Esophagus mucosa (tissue), 1 donor: ENCODE results near the gene CCDC50. TPM values are rescaled to one million over a fixed set of nuclear protein-coding genes. Genes with fewer than 3 reads are reported as not detected.

Experiments used
- ATAC-seq: fragments of 200-7000 bp; cut with Tn5 transposase; one replicate; pipeline ENCODE4 v1.9.1; 2020
- total RNA-seq: library from RNA; stranded (reverse); gene quantifications from one replicate; pipeline ENCODE4 v1.2.4, GENCODE V29; 2023
- donor health status: DM: yes; HTN: yes; CAD: no.

CCDC50 gene
- total RNA-seq, 1 donor from 2014 or later, result 18.7 TPM

DNA sequence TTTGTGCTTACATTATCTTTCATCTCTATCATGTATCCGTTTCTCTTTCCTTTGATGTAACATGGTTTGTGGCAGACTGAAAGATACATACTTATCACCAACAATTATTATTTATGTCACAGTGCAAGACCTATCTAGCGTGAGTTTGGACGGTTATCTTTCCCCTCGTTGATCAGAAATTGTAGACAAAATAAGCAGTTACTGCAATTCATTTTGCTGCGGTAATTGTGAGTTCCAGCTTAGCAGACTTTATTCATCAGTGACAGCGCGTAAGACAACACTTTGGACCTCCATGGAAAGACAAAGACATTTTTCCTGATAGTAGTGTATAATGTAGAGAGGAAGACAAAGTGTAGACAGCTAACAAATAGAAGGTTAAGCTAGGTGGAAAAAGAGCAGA is 52.1 kb downstream of the CCDC50 start:
- ATAC-seq, result no peak

DNA sequence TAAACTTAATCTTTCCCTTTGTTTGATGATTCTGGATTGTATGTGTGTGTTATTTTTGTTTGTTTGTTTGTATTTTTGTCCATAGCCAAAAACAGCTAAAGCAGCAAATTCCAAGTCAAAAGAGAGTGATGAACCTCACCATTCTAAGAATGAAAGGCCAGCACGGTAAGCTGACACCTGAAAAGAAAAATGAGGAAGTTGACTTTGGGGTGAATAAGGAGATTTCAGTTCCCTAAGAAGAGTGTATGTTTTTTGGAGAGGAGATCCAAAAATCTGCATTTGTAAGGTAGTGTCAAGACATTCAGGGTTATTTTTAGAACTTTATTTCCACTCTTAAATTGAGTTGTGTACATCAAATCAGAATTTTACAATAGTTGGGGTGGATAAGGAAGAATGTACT is 53.5 kb downstream of the CCDC50 start:
- no peak for ATAC-seq

DNA sequence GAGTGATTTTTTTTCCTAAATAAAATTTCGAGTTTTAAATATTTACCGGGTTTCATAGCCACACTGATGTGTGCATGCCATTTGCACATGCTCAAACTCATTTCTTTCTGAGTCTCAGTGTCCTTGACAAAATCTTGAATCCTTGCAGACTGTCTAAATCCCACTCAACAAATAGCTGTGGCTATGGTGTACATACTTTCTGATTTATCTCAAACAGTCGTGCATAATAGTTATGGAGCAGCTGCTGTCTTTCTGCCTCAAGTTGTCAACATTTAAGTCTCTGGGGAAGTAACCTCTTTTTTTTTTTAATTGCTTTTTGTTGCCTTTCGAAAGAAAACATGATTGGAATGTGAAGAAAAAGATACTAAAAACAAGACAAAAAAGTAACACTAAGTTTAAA is 53.9 kb downstream of the CCDC50 start:
- no peak for ATAC-seq

DNA sequence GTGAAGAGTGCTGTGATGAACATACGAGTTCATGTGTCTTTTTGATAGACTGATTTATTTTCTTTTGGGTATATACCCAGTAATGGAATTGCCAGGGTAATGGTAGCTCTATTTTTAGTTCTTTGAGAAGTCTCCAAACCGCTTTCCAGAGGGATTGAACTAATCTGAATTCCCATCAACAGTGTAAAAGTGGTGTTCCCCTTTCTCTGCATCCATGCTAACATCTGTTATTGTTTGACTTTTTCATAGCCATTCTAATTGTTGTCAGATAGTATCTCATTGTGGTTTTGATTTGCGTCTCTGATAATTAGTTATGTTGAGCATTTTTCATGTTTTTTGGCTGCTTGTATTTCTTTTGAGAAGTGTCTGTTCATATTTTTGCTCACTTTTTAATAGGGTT is 55.9 kb downstream of the CCDC50 start:
- ATAC-seq, result no peak

DNA sequence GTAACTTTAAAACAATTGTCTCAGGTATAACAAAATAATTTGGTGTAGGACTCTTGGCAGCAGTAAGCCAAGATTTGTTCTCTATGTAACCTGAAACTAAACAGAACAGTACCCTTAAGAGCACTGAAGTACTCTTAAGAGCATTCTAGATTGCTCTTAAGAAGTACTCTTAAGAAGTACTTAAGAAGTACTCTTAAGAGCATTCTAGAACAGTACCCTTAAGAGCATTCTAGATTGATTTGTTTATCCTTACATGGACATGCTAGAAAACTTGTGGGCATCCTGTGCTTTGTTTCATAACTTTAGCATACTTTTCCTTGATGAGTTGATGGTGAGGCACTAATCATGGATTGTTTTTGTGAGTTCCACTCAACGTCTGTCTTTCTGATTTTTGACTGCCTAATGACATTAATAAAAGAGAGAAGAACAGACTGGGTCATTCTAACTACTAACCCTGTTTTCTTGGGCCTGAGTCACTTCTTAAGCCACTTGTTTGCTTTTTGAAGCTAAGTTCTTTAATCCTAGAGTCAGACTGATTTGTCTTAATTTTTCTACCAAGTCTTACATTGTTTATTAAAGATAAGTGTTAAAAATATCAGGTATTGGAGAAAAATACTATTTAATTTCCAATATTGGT is 58.4 kb downstream of the CCDC50 start:
- no peak for ATAC-seq

DNA sequence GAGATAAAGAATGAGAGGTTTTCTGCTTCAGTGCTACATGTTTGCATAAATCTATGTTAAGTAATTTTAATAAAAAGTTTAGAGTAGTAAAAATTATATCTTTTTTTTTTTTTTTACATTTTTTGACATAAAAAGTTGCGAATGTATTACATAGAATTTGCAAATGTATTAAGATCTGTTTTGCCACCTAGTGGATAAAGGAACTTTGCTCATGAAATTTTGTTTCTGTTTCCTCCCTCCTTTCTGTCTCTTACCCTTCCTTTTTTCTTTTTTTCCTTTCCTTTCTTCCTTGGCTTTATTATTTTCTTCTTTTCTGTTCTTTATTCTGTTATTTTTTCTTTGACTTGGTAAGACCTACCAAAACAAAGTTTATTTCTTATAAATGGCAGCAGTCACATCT is 59.6 kb downstream of the CCDC50 start:
- no peak for ATAC-seq

DNA sequence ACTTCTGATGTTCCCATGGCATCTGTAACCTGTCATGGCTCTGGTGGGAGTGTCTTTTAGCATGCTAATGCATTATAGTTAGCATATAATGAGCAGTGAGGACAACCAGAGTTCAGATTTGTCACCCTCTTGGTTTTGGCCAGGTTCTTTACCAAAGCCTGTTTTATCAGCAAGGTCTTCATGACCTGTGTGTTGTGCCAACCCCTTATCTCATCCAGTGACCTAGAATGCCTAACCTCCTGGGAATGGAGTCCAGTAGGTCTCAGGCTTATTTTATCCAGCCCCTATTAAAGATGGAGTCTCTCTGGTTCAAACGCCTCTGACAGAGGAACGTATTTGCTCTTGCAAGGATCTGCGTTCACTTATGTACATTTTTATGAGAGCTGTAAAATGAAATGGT is 61.4 kb downstream of the CCDC50 start:
- no peak for ATAC-seq

DNA sequence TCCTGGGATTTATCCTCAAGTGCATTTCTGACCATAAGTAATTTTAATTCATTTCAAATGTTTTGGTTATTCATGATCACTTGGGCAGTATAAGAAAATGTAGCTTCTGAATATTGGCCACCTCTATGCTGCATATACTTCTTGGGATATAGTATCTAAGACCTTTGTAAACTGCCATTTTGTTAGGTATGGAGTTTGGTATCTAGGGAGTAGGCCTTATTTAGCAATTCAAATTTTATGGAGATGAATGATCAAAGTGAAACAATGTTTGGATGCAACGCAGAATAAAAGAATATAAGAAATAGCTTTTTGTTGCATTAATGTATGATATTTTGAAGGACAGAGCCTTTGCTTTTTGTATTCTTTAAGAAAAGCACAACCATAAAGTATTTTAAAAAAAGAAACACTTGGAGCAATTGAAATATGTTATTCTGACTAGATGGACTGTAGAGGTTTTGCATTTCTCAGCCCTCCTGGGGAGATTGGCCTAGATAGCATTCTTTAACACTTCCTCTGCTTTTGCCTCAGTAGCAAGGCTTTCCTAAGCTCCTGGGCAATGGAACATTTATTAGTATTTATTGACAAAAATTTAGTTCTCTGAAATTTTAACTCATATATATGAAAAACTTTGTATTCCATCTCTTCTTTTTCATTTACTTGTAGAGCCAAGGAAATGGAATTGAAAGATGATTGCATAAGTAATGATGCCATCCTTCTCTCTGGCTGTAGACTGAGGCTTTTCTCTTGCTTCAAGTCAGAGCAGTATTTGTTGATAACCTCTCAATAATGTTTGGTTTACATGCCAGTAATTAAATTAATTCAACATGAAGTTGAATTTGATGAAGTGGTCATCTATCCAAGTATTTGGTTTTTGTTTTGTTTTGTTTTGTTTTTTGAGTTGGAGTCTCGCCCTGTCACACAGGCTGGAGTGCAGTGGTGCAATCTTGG is 62.9 kb downstream of the CCDC50 start:
- ATAC-seq, result no peak

DNA sequence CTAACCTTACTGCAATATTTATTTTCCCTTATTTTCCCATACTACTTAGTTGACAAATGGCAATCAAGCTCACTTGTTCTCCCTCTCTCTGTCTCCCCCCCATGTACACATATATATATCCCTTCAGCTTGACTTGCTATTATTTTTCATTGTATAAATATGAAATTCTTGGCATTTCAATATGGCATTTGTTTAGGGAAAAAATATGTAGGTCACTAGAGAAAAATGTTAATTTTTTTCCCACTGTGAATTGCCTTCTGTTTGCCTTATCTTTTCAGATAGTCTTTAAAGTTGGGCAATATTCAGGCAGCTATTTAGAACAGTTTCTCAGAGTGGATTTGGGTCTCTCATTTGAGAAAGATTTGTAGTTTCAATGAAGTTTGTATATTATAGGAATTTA is 64.0 kb downstream of the CCDC50 start:
- no peak for ATAC-seq

DNA sequence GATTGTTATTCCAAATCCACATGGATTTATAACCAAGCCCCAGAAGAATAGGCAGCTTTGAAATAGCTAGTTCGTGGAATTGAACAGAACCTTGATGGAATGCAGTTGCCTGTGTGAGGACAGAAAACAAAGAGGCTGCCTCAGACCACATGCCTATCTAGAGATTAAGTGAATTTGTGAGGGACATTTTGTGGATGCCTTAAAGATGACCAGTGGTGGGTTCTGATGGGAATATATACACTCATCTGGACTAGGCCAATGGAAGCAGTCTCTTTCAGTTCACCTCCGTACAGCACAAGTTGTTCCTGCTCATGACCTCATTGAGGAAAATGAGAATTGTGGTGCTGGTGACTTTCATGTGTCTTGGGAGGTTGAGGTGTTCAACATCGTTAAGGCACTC is 68.6 kb downstream of the CCDC50 start:
- ATAC-seq, result no peak

DNA sequence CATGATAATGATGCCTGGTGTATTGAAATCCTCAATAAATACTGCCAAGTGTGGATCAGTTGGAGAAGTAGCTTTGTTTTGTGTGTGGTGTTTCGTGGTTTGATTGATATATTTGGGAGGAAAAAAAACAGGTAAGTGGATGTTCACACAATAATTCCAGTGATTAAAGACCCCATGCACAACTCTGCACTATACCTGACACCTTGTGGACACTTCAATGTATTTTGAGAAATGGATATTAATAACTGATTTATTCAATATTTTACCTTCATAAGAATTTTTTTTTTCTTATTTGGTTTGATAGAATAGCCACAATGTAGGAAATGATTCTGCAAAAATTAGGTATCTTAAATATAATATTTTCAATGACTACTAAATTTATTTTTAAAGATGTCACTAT is 69.4 kb downstream of the CCDC50 start:
- ATAC-seq, result no peak

DNA sequence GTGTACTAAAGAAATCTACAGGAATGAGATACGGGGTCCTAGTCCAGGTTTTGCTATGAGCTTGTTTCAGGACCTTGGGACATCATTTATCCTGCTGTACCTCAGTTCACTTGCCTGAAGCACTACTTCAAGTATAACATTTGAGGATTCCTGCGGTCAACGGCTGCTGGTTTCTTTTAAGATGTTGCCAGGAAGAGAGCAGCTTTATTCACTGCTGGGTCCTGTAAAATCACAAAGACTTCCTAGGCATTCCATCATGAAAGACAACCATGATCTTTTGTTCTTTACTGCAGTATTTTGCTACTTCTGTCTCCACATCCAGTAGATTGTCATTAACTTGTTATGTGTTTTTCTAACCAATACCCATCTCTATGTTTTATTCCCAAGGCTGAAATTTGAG is 70.7 kb downstream of the CCDC50 start:
- ATAC-seq, result no peak

DNA sequence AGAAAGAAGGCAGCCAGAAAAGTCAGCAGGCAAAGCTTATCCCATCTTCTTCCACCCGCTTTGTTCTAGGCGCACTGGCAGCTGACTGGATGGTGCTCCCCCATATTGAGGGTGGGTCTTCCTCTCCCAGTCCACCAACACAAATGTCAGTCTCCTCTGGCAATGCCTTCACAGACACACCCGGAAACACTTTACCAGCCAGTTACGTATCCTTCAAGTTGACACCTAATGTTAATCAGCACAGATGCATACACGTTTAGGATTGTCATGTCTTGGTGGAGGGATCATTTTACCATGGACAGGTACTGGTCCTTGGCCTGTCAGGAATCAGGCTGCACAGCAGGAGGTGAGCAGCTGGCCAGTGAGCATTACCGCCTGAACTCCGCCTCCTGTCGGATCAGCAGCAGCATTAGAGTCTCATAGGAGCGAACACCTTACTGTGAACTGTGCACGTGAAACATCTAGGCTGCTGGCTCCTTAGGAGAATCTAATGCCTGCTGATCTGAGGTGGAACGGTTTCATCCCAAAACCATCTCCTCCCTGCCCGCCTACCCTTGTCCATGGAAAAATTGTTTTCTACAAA is 72.7 kb downstream of the CCDC50 start:
- ATAC-seq, result no peak

DNA sequence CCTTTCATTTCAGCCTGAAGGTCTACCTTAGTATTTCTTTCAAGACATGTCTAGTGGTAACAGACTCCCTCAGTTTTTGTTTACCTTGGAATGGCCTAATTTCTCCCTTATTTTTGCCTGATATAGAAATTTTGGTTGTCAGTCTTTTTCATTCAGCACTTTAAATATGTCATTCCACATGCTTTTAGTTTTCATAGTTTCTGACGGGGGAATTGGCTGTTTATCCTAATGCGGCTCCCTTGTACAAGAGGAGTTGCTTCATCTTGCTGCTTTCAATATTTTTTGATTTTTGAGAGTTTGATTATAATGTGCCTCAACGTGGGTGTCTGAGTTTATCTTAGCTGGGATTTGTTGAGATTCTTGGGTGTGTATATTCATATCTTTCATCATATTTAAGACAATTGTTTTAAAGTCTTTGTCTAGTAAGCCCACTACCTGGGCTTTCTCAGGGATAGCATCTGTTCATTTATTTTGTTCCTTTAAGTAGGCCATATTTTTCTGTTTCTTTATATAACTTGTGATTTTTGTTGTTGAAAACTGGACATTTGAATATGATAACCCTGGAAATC is 80.7 kb downstream of the CCDC50 start:
- ATAC-seq, result no peak

DNA sequence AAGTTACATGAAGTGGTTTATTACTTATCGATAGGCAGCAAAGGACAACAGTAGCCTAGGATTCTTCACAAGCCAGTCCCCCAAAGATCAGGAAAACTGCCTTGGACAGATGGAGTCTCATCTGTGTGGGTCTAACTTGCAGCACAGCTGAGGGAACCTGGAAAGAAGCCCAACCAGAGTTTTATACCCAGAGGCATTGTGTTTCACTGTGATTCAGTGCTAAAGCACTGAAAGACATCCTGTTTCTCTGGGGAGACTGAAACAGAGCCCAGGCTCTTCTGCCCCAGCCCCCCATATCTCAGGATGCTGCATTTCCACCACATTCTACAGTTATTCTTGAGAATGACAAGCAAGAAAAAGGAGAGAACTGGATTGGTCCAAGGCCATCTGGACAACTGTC is 83.6 kb downstream of the CCDC50 start:
- ATAC-seq, result no peak

DNA sequence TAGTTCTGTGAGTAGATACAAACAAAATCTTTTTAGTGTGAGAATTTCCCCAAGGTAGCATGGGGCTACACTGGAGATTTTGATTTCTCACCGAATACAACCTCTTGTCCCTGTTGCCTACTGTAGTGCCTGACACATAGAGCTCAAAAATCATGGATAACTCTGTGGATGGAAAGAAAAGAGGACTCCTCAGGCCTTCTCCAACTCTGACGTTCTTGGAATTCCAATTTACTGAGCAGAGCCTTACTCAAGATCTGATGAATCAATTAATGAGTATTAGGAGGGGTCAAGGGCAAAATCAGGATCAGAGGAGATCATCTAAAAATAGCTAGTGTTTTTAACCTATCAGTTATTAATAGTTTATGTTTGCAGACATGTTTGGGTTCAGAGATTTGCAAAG is 85.1 kb downstream of the CCDC50 start:
- ATAC-seq, result no peak

DNA sequence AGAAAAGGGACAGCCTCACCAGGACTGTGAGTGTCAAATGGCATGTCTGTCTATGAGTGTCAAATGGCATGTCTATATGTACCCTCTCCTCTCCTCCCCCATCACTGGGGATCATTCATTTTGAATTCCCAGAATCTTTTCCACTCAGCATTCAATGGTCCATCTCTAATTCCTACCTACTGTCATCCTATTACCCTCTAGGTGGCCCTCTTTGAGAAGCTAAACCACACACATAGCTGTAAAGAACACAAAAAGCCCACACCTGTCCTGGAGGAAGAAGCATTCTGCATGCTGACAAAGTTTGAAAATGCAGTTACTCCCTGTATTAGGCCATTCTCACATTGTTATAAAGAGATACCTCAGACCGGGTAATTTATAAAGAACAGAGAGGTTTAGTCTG is 85.5 kb downstream of the CCDC50 start:
- ATAC-seq, result no peak

DNA sequence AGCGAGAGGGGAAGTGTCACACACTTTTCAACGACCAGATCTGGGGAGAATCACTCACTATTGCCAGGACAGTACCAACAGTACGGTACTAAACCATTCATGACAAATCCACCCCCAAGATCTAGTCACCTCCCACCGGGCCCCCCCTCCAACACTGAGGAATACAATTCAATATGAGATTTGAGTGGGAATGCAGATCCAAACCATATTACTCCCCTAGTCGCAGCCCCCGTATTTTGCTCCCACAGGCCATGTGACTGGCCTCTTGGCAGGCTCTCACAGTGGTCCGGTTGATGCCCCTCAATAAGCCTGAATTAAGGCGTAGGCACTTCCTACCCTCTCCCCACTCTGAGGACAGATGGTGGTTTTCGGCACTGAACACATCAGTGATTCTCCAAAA is 86.4 kb downstream of the CCDC50 start:
- ATAC-seq, result no peak

DNA sequence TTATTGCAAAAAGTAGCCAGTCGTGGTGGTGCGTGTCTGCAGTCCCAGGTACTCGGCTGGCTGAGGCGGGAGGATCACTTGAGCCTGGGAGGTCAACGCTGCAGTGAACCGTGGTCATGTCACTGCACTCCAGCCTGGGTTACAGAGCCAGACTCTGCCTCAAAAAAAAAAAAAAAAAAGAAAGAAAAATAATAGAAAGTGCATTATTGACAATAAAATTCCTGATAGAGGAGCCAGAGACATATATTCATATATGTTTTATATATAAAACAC is 88.2 kb downstream of the CCDC50 start:
- no peak for ATAC-seq

DNA sequence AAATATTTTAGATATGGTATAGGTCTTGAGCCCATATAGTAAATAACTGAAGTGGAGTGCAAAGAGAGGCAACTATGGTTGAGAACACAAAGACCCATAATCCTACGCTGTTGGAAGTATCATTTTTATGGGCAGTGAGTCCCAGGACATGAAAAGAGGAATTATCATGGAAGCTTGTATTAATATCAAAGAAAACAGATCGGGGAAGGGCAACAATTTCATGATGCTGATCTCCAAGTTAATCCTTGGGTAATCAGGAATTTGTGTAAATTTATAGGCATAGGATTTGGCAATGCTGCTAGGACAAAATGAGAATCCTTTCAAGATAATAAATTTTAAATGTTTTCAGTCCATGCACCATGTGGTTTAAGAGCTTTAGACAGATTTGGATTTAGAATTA is 91.6 kb downstream of the CCDC50 start:
- ATAC-seq, result no peak

DNA sequence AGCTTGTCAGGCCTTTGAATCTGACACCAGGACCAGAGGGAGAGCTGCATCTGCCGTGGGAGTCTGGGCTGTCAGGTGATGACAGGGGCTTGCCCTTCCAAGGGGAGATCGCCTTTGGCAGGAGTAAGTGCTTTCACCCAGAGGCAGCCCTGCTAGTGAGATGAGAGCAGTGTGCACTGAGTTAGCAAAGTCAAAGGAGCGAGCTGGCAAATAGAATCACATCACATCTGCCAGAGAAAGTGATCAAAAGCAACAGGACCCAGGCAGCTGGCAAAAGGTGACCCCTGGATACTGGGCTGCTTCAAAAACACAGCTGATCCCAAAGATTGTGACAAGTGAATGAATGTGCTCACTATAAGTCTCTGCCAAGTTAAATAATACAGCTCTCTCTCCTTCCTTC is 95.7 kb downstream of the CCDC50 start:
- no peak for ATAC-seq

DNA sequence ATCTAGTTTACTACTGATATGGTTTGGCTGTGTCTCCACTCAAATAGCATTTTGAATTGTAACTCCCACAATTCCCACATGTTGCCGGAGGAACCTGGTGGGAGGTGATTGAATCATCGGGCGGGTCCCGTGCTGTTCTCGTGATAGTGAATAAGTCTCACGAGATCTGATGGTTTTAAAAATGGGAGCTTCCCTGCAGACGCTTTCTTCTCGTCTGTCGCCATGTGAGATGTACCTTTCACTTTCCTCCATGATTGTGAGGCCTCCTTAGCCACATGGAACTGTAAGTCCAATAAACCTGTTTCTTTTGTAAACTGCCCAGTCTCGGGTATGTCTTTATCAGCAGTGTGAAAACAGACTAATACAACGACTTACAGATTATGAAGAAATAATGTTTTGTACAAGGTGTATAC is 96.1 kb downstream of the CCDC50 start:
- ATAC-seq, result no peak

DNA sequence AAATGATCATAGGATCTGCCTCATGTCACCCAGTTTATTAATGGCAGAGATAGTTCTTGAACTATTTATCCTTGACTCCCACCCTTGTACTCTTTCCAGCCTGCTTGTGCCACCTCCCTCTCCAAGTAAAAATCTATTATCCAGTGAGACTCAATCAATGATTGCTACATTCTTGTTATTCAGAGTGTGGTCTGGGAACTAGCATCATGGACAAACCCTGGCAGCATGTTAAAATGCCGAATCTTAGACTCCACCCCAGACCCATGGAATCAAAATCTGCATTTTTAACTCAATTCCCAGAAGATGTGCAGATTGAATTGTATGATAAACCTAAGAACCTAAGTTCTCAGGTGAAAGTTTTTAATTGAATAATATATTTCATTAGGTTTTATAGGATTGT is 97.1 kb downstream of the CCDC50 start:
- no peak for ATAC-seq

DNA sequence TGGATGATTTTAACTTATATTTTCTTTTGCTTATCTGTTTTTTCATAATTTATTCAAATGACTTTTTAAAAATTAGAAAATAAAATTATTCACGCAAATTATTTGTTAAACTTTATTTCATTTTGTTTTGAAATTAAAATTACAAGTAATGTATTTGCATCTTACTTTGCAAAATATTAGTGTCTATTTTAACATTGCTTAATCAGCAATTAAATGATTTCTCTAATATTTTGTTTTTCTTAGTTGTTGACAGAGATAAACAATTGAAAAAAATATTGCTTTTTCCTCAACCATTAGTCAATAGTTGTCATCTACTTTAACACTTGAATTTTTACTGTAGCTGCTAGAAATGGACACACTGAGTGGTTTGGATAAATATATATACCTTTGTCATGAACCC is 99.0 kb downstream of the CCDC50 start:
- no peak for ATAC-seq
